Occipital lobe (tissue), 2 donors: ENCODE measurements around the gene C10orf105. TPM values are rescaled to one million over a fixed set of nuclear protein-coding genes. Genes with fewer than 3 reads are reported as not detected.

Experiments
- DNase-seq: peaks from one replicate; lab custom pipeline; 2025; lab: John Stamatoyannopoulos, UW
- total RNA-seq: library from RNA; depleted of rRNA; stranded (reverse); fragments of >200 nt; gene quantifications from one replicate; pipeline ENCODE4 v1.2.3, GENCODE V29; 2014

Gene C10orf105
- total RNA-seq, 1 donor from 2014 or later = under 0.01 TPM

DNA sequence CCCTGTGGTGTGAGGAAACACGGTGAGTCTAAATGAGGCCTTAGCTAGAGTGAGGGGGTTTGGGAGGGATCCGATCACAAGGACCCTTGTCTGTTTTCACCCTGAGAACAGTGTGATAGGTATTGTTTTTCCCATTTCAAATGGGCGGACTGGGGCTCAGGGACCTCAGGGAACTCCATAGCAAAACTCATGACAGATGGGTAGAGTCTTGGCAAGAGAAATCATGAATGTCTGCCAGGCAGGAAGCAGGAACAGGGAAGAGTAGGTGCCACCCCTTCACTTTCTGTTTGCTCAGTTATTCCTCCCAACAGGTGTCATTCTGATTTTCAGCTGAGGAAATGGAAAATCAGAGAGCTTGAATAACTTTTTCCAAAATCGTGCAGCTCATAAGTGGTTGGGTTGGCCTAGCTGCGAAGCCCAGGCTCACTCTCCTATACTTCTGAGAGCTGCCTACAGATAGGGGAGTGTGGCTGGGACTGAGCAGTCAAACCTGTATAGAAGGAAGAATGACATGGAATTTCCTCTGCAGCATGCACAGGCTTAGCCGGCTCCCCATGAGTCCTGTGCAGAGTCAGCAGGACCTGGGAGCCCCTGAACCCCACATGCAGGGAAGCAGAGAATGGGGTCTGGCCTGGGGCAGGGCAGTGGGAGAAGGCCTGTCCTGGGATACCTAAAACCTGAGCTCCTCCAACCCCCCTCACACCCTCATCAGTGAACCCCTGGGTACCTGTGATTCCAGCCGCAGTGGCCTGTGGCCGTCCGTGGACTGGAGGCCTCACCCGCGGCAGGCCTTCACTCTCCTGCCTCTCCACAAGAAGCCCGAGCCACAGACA is 17.6 kb upstream of the C10orf105 start:
- no peak for DNase-seq

DNA sequence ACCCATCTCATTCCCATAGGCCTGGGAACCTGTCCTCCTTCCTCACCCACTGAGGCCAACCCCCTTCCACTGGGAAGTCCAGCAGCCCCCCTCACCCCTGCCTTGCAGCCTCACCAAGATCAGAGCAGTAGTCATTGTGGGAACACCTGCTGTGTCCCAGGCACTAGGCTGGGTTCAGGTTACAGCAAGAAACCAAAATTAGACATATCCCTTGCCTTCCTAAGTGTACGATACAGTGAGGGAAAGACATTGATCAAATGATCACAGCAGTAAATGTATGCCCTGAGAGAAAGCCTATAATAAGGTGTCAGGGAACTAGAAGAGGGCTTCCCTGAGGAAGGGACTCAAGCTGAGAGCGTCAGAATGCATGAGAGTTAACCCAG is 17.0 kb upstream of the C10orf105 start:
- no peak for DNase-seq

DNA sequence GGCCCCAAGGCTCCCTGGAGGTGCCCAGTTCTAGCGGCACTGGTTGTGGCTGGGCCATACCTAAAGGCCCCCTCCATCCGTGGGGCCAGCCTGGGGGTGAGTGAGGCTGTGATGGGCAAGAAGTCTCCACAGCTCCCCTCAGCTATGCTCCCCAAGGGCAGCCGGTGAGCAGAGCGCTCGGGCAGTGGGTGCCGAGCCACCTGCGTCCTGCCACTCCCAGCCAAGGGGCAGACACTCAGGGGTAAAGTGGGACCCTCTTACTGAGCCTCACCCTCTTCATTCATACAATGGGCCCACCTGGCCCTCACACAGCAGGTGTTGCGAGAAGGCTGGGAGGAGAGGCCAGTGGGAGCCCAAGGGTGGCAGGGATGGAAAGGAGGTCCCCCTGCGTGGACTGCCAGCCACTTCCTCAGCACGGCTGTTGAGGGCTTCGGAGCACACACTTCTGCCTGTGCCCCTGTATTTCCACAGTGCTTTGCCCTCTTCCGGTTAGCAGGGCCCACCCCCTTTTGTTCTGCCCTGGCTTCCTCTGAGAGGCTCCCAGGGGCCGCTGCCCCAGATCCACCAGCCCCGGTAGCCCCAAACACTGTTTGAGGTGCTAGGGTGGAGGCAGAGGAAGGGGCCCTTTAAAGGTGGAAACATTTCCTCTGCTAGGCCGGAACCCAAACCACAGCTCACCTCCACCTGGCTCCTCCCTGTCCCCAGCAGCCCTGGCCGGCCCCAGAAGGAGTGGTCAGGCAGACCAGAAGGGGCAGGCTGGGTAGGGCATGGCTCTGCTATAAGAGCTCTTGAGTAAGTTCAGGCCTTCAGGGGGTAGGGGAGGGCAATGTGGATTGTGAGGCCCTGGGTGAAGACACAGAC is 16.4 kb upstream of the C10orf105 start:
- no peak for DNase-seq

DNA sequence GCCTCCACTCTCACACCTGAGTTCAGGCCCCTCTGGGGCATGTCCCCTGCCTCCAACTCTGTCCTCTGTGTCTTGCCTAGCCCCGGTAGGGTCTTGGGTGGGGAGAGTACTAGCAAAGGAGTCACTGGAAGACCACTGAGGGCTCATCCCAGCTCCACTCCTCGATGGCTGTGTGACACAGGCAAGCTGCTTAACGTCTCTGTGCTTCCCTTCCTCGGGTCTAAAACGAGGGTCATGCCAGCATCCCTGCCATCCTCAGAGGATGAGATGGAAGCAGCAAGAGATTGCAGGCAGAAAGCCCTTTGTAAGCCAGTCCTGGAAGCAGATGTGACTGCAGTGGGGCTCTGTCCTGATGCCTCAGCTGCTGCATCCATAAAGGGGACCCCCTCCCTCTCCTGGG is 15.2 kb upstream of the C10orf105 start:
- DNase-seq = no peak

DNA sequence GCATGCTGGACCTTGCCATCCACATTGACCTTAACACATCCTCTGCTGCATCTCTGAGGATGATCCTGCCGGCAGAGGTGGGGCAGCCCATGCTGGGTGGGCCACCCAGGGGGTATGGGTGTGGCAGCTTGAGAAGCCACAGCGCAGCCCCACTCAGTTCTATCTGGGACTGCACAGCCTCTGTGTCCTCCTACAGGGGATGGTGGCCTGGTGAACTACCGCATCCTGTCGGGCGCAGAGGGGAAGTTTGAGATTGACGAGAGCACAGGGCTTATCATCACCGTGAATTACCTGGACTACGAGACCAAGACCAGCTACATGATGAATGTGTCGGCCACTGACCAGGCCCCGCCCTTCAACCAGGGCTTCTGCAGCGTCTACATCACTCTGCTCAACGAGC is 12.2 kb upstream of the C10orf105 start:
- no peak for DNase-seq

DNA sequence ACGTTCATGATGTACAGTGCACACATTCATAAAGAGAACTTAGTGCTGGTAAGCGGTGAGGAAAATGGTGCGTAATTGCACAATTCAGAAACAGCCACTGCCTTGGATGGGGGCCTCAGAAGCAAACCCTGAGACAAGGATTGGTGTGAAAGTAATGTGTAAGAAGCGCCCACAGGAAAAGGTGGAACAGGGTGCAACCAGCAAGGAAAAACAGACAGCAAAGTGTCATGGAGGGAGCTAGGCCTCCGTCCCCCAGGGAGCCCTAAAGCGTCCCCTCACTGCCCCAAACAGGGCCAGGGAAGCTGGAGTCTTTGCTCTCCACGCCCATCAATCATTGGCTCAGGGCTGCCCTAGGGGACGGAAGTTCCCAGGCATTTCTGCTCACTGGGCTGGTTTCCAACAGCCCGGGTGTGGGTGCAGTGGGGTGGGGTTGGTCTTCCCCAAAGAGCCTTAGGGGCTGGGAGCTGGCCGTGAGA is 9.6 kb upstream of the C10orf105 start:
- DNase-seq = no peak

DNA sequence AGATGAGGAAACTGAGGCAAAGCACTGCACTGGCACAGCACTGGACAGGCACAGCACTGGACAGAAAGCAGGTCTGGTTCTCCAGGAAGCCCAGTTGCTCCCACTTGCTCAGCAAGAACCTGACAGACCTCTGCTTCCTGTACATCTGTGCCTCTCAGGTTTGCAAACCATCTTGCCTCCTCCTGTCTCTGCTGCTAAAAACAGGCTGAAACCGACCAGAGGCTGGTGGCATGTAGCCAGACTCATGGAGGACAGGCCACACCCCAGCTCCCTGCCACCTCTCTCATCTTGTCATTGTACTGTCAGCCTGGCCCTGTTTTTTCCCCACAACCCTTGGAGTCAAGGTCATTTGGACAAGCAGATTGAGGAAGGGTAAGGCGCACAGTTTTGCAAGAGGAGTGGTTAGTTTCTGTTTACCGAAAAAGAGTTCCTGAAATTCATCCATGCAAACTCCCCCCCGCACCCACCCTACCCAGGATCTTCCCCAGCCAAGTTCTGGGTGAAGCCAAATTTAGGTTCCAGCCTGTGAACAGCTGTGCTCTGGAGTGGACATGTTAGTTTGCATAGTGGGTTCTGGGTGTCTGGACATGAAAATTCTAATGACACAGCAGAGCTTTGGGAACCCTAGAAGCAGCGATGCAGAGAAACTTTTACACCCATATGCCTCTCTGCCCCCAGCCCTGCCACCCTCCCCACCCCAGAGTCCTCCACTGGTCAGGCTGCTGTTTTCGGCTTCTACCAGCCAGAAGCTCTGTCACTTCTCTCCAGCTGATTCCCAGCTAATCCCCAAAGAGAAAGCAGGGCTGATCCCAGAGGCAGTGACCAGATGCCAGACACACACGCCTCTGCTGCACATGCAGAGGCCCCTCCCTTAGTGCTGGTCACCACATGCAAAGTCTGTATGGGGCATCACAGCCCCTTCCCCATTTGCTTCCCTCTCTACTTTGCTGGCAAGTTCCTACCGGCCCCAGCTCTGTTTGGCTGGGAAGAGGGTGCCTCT is 8.5 kb upstream of the C10orf105 start:
- DNase-seq = no peak

DNA sequence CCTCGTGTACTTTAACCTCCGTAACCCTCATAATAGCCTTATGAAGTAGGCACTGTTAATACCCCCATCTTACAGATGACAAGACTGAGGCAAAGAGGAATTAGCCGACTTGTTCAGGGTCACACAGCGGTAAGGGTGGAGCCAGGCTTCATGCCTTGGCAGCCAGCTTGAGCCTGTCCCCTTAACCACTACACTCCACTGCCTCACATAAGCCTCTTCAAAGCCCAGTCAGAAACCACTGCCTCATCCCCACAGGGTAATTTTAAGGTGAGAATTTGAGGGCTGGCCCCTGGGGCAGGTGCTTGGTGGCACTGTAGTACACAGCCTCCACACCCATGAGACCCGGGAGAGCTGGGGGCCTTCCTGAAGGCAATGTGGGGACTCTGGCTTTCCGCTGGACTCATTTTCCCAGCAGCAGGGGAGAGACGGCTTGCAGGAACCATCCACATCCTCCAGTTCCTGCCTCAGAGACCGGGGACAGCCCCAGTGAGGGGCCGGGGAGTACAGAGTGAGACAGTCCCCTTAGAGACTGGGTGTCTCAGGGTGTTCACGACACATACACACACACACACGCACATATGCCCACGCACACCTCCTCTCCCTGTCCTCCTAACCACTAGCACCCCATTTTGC is 7.6 kb upstream of the C10orf105 start:
- DNase-seq = no peak

DNA sequence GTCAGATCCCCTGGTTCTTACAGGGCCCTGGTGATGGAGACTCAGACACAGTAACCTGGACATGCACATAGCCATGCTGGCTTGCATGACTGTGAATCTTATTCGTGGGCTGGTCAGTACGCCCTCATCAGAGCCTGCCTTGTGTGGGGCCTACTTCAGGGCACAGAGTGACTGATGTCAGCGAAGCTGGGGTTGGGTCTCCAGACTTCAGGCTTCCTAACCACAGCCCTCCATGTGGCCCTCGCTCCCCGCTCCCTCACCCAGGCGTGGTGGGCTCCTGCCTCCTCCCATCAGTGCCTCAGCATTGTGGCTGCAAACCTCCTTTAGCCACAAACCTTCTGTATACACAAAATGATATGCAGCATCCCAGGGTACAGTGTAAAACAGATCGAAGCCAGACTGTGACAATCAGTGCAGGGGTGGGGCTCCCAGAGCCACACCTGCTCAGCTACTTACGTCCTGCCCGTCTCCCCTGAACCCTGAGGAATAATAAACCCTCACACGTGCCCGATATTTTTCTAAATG is 7.1 kb upstream of the C10orf105 start:
- no peak for DNase-seq

DNA sequence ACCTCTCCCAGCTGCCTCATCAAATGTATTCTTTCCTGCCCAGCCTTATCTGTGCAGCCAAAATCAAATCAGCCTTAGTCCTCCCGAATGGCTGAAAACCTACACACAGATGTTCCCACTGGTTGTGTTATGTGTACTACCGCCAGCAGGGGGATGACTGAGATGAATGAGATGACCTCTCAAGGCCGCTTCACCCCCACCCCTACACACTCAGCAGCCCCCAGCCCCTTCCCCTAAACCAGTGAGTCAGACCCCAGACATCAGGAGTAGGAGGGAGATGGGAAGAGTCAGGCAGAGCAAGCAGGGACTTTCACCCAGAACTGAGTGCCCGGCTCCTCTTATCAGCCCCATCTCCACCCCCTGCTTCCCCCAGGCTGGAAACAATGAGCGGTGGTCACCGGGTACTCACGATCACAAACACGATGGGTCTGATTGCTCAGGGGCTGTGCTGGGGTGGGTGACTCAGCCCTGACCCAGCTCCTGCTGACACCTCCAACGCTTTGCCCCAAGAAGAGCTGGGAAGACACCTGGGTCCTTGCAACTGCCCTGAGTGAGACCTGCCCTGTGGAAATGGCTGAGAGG is 6.5 kb upstream of the C10orf105 start:
- DNase-seq = no peak

DNA sequence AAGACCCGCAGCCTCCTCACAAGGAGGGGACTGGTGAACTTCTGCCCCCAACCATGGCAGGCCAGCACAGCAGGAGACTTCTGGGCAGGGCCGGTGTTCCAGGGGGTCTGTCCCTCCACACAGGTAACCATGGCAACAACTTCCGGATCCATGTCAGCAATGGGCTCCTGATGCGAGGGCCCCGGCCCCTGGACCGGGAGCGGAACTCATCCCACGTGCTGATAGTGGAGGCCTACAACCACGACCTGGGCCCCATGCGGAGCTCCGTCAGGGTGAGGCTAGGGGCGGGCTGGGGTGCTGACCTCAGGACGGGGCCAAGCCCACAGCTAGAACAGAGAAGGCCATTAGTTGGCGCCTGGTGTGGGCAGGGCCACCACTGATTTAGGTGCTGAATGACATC is 5.7 kb upstream of the C10orf105 start:
- DNase-seq = no peak

DNA sequence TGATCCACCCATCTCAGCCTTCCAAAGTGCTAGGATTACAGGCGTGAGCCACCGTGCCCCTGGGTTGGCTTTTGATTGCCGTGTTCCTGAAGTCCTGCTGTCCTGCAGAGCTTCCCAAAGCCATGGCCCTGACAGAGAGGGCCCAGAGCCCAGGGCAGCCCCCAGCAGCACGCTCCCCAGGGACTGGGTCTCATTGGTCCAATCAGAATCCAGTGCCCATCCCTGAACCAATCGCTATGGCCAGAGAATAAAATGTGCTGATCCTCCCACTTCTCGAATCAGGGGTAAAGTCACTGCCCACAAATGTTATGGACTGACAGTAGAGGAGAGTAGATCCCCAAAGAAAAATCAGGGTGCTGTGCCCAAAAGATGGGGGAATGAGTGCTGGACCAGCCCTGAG is 5.0 kb upstream of the C10orf105 start:
- no peak for DNase-seq

DNA sequence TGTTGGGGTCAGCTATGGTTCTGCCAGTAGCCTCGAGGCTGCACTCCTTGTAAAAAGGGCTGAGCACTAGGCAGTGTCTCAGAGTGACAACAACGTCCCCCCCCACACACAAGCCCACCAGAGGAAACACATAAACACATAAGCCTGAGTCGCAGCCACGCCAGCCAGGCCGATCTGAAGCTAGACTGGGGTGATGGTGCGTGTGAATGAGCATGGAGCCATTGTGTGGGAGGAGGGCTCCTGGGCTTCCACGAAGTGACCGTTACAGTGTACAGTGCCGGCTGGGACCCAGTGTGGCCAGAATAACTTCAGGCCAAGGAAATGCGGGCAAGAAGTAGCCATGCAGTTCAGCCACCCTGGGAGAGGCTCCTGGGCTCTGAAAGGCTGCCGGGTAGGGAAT is 3.7 kb upstream of the C10orf105 start:
- no peak for DNase-seq

DNA sequence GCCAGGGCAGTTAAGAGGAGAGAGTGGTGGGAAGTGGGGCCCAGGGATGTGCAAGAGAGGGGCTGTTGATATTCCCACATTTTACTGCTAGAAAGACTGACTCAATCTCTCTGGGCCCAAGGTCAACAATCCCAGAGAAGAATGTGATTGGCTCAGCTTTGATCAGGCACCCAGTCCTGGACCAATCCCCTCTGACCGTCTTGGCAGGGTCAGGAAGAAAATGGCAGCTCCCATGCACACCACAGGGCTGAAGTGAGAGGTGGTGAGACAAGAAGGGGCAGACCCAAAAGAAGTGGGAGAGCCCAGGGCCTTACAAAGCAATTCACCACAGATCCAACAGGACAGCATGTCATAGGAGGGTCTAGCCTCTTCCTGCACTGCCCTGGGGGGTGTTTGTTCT is 3.3 kb upstream of the C10orf105 start:
- no peak for DNase-seq

DNA sequence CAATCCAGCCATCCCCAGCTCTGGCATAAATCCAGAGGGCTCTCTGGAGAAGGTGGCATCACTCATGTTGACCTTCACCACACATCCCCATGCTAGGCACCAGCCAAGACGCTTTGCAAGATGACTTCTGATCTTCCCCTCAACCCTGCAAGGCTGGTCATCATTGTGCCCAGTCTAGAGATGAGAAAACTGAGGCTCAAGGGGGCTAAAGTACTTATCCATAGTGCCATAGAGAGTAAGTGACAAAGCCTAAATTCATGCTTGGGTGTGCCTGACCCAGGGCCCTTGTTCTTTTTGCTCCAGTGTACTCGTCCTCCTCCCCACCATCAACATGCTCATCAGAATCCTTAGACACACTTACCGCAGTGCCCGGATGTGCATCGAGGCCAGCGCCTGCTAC is 1.7 kb upstream of the C10orf105 start:
- DNase-seq = no peak

DNA sequence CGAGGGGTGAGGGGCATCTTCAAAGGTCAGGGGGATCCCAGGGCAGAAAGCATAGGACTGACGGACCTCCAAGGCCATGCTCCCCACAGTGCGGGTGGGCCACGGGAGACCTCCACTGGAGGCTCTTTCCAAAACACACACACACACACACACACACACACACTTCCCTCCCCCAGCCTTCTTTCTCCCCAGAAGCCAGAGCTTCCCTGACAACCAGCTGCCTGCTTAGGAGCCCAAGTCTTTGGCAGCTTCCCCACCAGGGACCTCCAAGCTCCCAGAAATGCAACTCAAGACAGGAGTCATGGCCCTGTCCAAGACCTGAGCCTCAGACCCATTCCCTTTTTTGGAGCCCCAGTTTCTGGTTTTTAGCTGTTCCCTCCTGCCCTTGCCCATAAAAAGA is 710 bp upstream of the C10orf105 start:
- no peak for DNase-seq

DNA sequence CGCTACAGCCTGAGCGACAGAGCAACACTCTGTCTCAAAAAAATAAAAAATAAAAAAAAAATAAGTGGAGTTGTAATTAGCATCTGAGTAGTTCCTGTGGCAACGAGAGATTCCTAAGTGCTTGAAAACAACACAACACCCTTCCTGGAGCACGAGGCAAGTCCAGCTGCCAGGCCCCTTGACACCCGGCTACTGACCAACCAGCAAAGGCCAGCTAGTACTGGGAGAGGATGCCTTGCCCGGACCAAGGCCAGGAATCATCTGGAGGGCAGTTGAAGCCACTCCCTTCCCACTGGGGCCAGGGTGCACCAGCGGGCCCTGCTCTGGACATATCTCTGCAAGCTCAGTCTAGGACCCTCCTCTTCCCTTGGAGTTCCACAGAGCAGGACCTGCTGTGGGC is 536 bp downstream of the C10orf105 start:
- no peak for DNase-seq

DNA sequence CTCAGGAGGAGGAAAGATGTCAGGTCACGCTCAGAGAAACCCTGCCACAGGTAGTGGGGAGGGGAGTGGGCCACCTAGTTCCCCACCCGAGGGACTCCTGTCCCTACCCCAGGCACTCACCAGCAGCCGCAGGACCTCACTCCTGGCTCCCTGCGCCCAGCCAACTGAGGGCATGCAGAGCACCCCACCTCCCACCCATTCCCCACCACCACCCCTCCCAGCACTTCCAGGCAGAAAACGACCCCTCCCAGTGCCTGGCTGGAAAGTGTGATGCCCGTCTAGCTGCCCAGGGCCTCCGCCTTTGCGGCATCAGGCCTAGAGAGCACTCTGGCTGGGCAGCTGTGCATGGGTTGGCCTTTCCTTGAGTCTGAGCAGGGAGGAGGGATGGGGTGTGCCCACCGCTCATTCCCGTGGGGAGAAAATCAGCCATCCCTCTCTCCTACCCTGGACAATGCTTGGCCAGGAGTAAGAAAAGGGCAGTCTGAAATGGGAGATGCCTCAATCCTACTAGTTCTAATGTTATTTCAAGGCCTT is 1.3 kb downstream of the C10orf105 start:
- DNase-seq = no peak

DNA sequence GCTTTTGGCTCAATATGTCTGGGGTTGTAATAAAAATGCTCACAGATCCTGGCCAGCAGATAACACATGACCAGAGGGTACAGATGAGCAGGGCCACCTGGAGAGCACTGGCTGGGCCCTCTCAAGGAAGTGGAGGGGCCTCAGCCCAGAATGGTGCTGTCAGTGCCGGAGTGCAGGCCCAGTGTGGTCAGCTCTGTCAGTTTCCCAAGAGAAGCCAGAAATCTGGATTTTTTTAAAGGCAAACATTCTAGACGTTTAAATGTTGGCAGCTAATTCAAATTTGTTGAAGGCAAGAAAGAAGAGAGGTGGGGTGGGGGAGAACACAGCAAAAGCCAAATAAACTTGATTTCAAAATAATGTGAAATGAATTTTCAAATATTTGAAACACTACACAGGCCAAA is 2.0 kb downstream of the C10orf105 start:
- DNase-seq = no peak

DNA sequence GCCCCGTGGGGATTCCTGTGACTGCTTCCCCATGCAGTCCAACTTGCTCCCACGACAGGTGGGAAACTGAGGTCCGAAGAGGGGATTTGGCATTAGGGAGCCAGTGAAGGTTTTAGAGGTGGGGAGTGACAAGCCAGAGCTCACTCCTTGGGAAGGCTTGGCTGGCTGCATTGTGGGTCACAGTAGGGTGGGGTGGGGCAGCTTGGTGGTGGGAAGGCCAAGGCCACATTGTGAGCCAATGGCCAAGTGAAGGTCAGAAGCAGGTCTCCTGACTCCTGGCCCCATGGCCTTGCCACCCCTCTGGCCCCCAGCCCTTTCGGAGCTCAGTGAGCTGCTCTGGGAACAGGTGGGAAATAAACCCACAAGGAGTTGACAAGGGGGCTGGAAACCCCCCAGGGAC is 2.5 kb downstream of the C10orf105 start:
- DNase-seq = no peak
